Measurements from ENCODE around the gene WBP2. TPM values are rescaled to one million over a fixed set of nuclear protein-coding genes. Genes with fewer than 3 reads are reported as not detected.

WBP2 gene
- total RNA-seq, 1 donor from 2014 or later = 72.6 TPM

DNA sequence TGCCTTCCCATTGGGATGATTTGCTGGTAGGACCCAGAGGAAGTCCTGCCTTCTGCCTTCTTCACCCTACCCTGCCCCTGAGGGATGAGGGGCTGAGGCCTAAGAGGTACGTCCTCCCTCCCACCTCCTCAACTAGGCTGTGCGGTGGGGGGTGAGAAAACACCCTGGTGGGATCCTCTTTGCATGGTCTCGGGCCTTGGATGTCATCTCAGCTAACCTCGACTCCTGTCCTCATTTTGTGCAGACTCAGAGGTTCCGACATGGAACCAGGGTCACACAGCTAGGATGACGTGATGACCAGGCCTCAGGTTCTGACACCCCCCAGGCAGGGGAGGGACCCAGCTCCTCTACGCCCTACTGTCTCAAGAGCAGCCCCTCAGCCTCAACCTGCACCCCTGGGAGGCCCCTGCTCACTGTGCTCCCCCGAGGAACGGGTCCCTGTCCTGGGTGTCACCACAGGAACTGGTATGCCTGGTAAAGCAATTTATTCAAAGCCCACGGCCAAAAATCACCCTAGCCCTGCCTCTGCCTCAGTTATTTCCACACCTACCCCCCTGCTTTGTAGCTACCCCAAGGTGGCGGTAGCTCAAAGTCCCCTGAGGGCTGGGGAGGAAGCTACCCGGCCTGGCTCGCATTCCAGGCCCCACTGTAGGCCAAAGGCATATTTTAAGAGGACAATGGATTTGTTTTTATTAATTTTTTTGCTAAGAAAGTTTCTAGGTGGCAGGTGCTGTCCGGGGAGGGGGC, 28.4 kb downstream of the WBP2 start:
- Mint-ChIP-seq H3K4me1 (ENCODE audit: low read depth, unreplicated experiment) (no peaks in the 10 kb centered on the region), H3K4me3 (ENCODE audit: unreplicated experiment) (no peak overlapping the region), H3K27me3 (ENCODE audit: low read depth, unreplicated experiment) (no peaks in the 10 kb centered on the region), H3K27ac (ENCODE audit: unreplicated experiment) (no peak overlapping the region), H3K36me3 (ENCODE audit: low read depth, unreplicated experiment) (peaks cover 5% of the 10 kb centered on the region), H3K9me3 (ENCODE audit: unreplicated experiment) (no peaks in the 10 kb centered on the region)
- Histone ChIP-seq H3K27ac (ENCODE audit: low read depth, low read length) (no peak overlapping the region), H3K36me3 (ENCODE audit: insufficient read depth, low read length) (no peaks in the 10 kb centered on the region), H3K4me2 (ENCODE audit: low read length) (no peak overlapping the region), H3K4me3 (ENCODE audit: insufficient read depth, low read depth, low read length) (no peak overlapping the region), H3K9ac (ENCODE audit: low read length) (no peak overlapping the region), H3K9me3 (ENCODE audit: insufficient read depth, low read depth, low read length) (no peaks in the 10 kb centered on the region), H4K20me1 (ENCODE audit: insufficient read depth, low read length) (no peaks in the 10 kb centered on the region), H3K79me2 (ENCODE audit: insufficient read depth, low read length) (no peaks in the 10 kb centered on the region), H2AFZ (ENCODE audit: low read depth, low read length) (no peak overlapping the region), H3K27me3 (ENCODE audit: insufficient read depth, low read length) (no peaks in the 10 kb centered on the region), H3K4me1 (ENCODE audit: insufficient read depth, low read length) (peaks cover 13% of the 10 kb centered on the region)
- no peak for TF ChIP-seq CTCF (IDR thresholded peaks at IDR 0.05; ENCODE audit: insufficient read depth, low read depth, low read length)
- TF ChIP-seq EZH2 (IDR thresholded peaks at IDR 0.05; ENCODE audit: insufficient read depth, low read length) = no peak
- DNase-seq (ENCODE audit: low read depth) (no peak), FAIRE-seq (no peak)

GRCh38 chr17:75825748-75826370, 29.3 kb downstream of the WBP2 start:
- no peak for TF ChIP-seq CTCF (IDR thresholded peaks at IDR 0.05; ENCODE audit: insufficient read depth, low read depth, low read length)
- no peak for TF ChIP-seq EZH2 (IDR thresholded peaks at IDR 0.05; ENCODE audit: insufficient read depth, low read length)
- no peaks in the 10 kb centered on the region for H3K27me3 Mint-ChIP-seq (ENCODE audit: low read depth, unreplicated experiment)
- H3K36me3 Mint-ChIP-seq (ENCODE audit: low read depth, unreplicated experiment) = peaks cover 5% of the 10 kb centered on the region
- H3K4me1 Mint-ChIP-seq (ENCODE audit: low read depth, unreplicated experiment) = no peaks in the 10 kb centered on the region
- Histone ChIP-seq H3K4me1 (ENCODE audit: insufficient read depth, low read length) (peaks cover 13% of the 10 kb centered on the region), H3K4me3 (ENCODE audit: insufficient read depth, low read depth, low read length) (no peak overlapping the region), H3K36me3 (ENCODE audit: insufficient read depth, low read length) (peaks cover under 1% of the 10 kb centered on the region), H3K4me2 (ENCODE audit: low read length) (no peak overlapping the region), H2AFZ (ENCODE audit: low read depth, low read length) (no peak overlapping the region), H3K9ac (ENCODE audit: low read length) (no peak overlapping the region), H3K27me3 (ENCODE audit: insufficient read depth, low read length) (no peaks in the 10 kb centered on the region), H3K79me2 (ENCODE audit: insufficient read depth, low read length) (no peaks in the 10 kb centered on the region), H4K20me1 (ENCODE audit: insufficient read depth, low read length) (no peaks in the 10 kb centered on the region), H3K9me3 (ENCODE audit: insufficient read depth, low read depth, low read length) (no peaks in the 10 kb centered on the region), H3K27ac (ENCODE audit: low read depth, low read length) (no peak overlapping the region)
- H3K27ac Mint-ChIP-seq (ENCODE audit: unreplicated experiment) = no peak overlapping the region
- FAIRE-seq (no peak), DNase-seq (ENCODE audit: low read depth) (no peak)
- no peak overlapping the region for H3K4me3 Mint-ChIP-seq (ENCODE audit: unreplicated experiment)
- H3K9me3 Mint-ChIP-seq (ENCODE audit: unreplicated experiment) = no peaks in the 10 kb centered on the region

- no peaks in the 10 kb centered on the region for H3K79me2 ChIP-seq (ENCODE audit: insufficient read depth, low read length)
- no peak for DNase-seq (ENCODE audit: low read depth)
Observed at GRCh38 chr17:75825149-75825552, 30.0 kb downstream of the WBP2 start.

More at GRCh38 chr17:75825149-75825552, 30.0 kb downstream of the WBP2 start:
- no peak overlapping the region for H2AFZ ChIP-seq (ENCODE audit: low read depth, low read length)
- TF ChIP-seq CTCF (IDR thresholded peaks at IDR 0.05; ENCODE audit: insufficient read depth, low read depth, low read length) (no peak), EZH2 (IDR thresholded peaks at IDR 0.05; ENCODE audit: insufficient read depth, low read length) (no peak)
- no peak overlapping the region for H3K4me3 ChIP-seq (ENCODE audit: insufficient read depth, low read depth, low read length)
- no peak overlapping the region for H3K4me2 ChIP-seq (ENCODE audit: low read length)
- H4K20me1 ChIP-seq (ENCODE audit: insufficient read depth, low read length) = no peaks in the 10 kb centered on the region
- H3K27me3 ChIP-seq (ENCODE audit: insufficient read depth, low read length) = no peaks in the 10 kb centered on the region
- no peak for FAIRE-seq
- H3K9me3 ChIP-seq (ENCODE audit: insufficient read depth, low read depth, low read length) = no peaks in the 10 kb centered on the region
- no peaks in the 10 kb centered on the region for H3K4me1 Mint-ChIP-seq (ENCODE audit: low read depth, unreplicated experiment)
- H3K27ac ChIP-seq (ENCODE audit: low read depth, low read length) = no peak overlapping the region
- H3K9ac ChIP-seq (ENCODE audit: low read length) = no peak overlapping the region
- H3K9me3 Mint-ChIP-seq (ENCODE audit: unreplicated experiment) = no peaks in the 10 kb centered on the region
- H3K27me3 Mint-ChIP-seq (ENCODE audit: low read depth, unreplicated experiment) = no peaks in the 10 kb centered on the region
- no peak overlapping the region for H3K27ac Mint-ChIP-seq (ENCODE audit: unreplicated experiment)
- no peak overlapping the region for H3K4me3 Mint-ChIP-seq (ENCODE audit: unreplicated experiment)
- peaks cover 13% of the 10 kb centered on the region for H3K4me1 ChIP-seq (ENCODE audit: insufficient read depth, low read length)
- peaks cover 4% of the 10 kb centered on the region for H3K36me3 ChIP-seq (ENCODE audit: insufficient read depth, low read length)
- H3K36me3 Mint-ChIP-seq (ENCODE audit: low read depth, unreplicated experiment) = peaks cover 6% of the 10 kb centered on the region
